Aorta (tissue), 5 donors: ENCODE results near the gene ABCF2. TPM values are rescaled to one million over a fixed set of nuclear protein-coding genes. Genes with fewer than 3 reads are reported as not detected.

Experiments
- ATAC-seq: fragments of 200-7000 bp; cut with Tn5 transposase; one replicate; pipeline ENCODE4 v1.9.1; 2022; ENCODE audit warnings: moderate library complexity; ENCODE audit not compliant: low FRiP score
- DNase-seq, 2 donors: peaks; one replicate each; pipeline ENCODE4 v3.0.0-alpha.2; 2020
- H3K27ac ChIP-seq, 2 donors: one replicate each; pipeline ENCODE4 v1.5.1; 2013; ENCODE audit warnings: low read length in 2 of 2, mild to moderate bottlenecking in 2 of 2, moderate library complexity in 2 of 2, control low read depth in 1 of 2, inconsistent platforms in 1 of 2, low read depth in 1 of 2
- H3K27me3 ChIP-seq, 2 donors: one replicate each; pipeline ENCODE4 v1.6.1; 2013; ENCODE audit warnings: control low read depth in 1 of 2, low read length in 1 of 2, mild to moderate bottlenecking in 1 of 2, moderate library complexity in 1 of 2; ENCODE audit not compliant: insufficient read depth in 2 of 2, control insufficient read depth in 1 of 2
- H3K36me3 ChIP-seq, 2 donors: one replicate each; pipeline ENCODE4 v1.6.1; 2013; ENCODE audit warnings: control low read depth in 1 of 2, low read length in 1 of 2, mild to moderate bottlenecking in 1 of 2; ENCODE audit not compliant: insufficient read depth in 2 of 2, control insufficient read depth in 1 of 2
- H3K4me1 ChIP-seq, 2 donors: one replicate each; pipeline ENCODE4 v1.6.1; 2013; ENCODE audit warnings: low read length in 2 of 2, control low read depth in 1 of 2, mild to moderate bottlenecking in 1 of 2, moderate library complexity in 1 of 2; ENCODE audit not compliant: insufficient read depth in 2 of 2, control insufficient read depth in 1 of 2
- H3K4me3 ChIP-seq, 2 donors: one replicate each; pipeline ENCODE4 v1.5.1; 2013; ENCODE audit warnings: low read length in 2 of 2, control low read depth in 1 of 2, mild to moderate bottlenecking in 1 of 2
- H3K9me3 ChIP-seq: one replicate; pipeline ENCODE4 v1.6.1; 2013; ENCODE audit warnings: mild to moderate bottlenecking, low read length; ENCODE audit not compliant: control insufficient read depth
- WGBS, 2 donors: extraction: QIAGEN DNeasy Blood & Tissue Kit; methylation state at CpG; one replicate each; pipeline ENCODE4 v1.1.7; 2013; 5-methylcytosine and 5-hydroxymethylcytosine counted together
- intact Hi-C, 2 donors: fragments of 100-400 bp; cut with DNase I; formaldehyde crosslinking; loops; one replicate each; pipeline versions ENCODE4 v1.14.2 to v1.15.0; 2022
- polyA plus RNA-seq, 2 donors: library from polyadenylated mRNA; stranded (reverse); fragments of 200-250 nt; gene quantifications; one replicate each; pipeline ENCODE4 v1.2.3, GENCODE V29; 2013
- total RNA-seq, 2 donors: library from RNA; stranded (reverse); fragmentation: NEBNext Ultra II Directional; extraction: Animal tissue kit (Norgen Biotek cat#: 25700); gene quantifications; one replicate each; pipeline ENCODE4 v1.2.1, GENCODE V29; 2021
- donor health status: healthy with polysubstance abuse.
- donor health status: Bipolar disorder and iron deficiency.
- donor health status: DM: no; HTN: no; CAD: no.
- donor health status: DM: no; HTN: no; CAD: no.
- donor health status: DM: yes; HTN: yes; CAD: no.

The ABCF2 gene
- total and polyA plus RNA-seq, 4 donors: 14.3 to 25.8 (median 15.9) TPM

DNA sequence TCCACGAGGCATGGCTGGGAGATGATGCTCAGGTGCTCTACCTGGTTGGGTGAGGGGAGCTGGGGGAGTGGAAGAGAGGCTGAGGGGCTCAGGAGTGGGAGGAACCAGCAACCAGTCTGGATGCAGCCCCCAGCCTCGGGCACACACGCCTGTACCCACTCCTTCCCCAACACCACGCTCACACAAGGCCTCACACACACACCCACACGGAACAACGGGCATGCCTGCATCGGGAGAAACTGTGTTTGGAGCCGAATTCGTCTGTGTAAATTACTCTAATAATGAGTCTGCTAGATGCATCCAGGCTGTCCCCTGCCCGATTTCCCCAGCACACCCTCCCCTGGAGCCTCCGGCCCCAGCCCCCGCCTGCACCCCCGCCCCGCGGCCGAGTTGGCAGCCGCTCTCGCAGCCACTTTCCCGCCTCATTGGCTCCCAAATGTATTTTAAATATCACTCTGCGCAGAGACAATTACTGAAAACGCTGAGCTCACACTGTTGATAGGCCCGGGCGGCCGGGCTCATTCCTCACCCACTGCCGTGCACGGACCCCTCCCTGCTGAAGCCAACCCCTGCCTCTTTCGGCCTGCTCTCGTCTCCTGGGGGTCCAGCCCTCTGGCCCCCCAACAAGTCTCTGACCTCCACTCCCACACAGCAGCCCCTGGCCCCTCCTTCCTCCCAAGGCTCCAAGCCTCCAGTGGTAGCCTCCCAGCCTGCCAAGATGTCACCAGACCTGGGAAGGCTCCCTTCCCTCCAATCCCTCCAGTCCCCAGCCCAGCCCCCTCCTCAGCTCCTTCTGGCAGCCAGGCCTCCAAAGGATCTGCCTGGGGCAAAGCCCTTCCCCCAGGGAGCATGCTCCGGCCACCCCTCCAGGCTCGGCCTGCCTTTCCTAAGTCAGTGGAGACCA is 27.8 kb downstream of the ABCF2 start:
- Histone ChIP-seq H3K4me1 (no peaks in the 10 kb centered on the region), H3K9me3 (no peaks in the 10 kb centered on the region), H3K27me3 (no peaks in the 10 kb centered on the region), H3K36me3 (no peaks in the 10 kb centered on the region), H3K27ac (no peak overlapping the region), H3K4me3 (no peak overlapping the region)
- ATAC-seq: peak; percentile 27
- intact Hi-C loops: no loop called here
- WGBS, 2 donors: 39 to 44% methylated on average over 30 of the region's 30 CpGs
- DNase-seq: no peak

DNA sequence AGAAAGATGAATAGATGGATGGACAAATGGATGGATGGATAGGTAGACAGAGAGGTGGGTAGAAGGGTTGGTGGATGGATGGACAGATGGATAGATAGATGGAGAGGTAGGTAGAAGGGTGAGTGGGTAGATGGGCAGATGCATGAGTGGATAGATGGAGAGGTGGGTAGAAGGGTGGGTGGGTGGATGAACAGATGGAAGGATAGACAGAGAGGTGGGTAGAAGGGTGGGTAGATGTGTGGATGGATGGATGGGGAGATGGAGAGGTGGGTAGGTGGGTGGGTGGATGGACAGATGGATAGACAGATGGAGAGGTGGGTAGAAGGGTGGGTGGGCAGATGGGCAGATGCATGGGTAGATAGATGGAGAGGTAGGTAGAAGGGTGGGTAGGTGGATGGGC is 29.1 kb downstream of the ABCF2 start:
- intact Hi-C loops: no loop called here
- no peak overlapping the region for H3K27ac ChIP-seq
- H3K4me3 ChIP-seq: no peak overlapping the region
- DNase-seq (no peak), ATAC-seq (no peak)
- no peaks in the 10 kb centered on the region for H3K4me1 ChIP-seq
- no peaks in the 10 kb centered on the region for H3K36me3 ChIP-seq
- no peaks in the 10 kb centered on the region for H3K9me3 ChIP-seq
- H3K27me3 ChIP-seq: no peaks in the 10 kb centered on the region

DNA sequence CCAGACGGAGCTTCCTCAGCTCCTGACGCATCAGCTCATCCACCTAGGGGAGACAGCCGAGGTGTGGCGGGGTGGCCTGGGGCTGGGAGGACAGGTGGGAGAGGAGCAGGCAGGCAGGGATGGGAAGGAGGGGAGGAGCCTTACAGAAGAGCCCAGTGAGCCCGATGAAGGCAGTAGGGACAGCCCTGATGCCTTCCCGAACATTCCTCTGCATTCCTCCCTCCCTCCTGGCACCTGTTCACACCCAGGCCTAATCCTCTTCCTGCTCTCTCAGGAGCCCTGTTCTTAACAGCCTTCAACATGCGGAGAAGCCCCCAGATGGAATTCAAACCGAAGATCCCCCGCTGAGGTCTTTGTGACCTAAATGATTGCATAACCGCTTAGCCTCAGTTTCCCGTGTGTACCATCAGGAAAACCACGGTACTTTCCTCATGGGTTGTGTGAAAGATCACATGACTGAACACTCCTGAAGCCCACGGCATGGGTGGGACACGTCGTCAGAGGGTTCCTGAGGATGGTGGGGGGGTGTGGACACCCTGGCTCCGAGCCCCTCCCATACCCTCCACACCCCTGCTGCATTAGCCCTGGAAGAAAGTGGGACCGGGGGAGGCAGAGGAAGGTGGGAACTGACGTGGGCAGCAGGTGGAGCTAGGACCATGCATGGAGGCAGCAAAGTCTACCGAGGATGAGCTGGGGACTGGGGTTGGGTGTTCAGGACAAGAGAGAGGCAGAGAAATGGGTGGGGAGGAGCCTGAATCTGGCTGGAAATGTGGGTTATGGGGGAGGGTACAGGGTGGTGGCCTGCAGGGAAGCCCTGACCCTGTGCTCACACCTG is 31.2 kb downstream of the ABCF2 start:
- no peak for ATAC-seq
- Histone ChIP-seq H3K27ac (no peak overlapping the region), H3K4me1 (no peaks in the 10 kb centered on the region), H3K27me3 (no peaks in the 10 kb centered on the region), H3K4me3 (no peak overlapping the region), H3K9me3 (no peaks in the 10 kb centered on the region), H3K36me3 (no peaks in the 10 kb centered on the region)
- intact Hi-C loops: no loop called here
- no peak for DNase-seq
- WGBS, 2 donors: 58 to 59% methylated on average over 19 of the region's 19 CpGs

DNA sequence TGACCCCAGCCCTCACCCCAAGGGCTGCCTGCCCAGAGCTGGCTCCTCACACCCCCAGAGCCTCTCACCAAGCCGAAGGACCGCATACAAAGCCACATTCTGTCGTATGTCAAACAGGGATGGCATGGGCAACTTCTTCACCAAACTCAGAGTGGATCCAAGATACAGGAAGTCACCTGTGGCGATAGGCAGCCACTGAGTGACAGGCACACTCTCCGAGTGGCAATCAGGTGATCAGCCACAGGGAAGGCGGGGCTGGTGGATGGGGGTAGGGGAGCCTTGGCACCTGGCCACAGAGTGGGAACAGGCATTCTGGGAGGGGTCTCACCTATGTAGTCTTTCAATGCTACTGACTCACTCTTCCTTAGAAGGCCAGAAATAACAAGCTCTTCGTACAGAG is 32.8 kb downstream of the ABCF2 start:
- ATAC-seq: no peak
- no peak for DNase-seq
- no peaks in the 10 kb centered on the region for H3K9me3 ChIP-seq
- H3K27ac ChIP-seq: no peak overlapping the region
- no peaks in the 10 kb centered on the region for H3K27me3 ChIP-seq
- H3K4me3 ChIP-seq: no peak overlapping the region
- WGBS, 2 donors: 81 to 82% methylated on average over 7 of the region's 7 CpGs
- H3K4me1 ChIP-seq: no peaks in the 10 kb centered on the region
- intact Hi-C loops: no loop called here
- H3K36me3 ChIP-seq: no peaks in the 10 kb centered on the region

DNA sequence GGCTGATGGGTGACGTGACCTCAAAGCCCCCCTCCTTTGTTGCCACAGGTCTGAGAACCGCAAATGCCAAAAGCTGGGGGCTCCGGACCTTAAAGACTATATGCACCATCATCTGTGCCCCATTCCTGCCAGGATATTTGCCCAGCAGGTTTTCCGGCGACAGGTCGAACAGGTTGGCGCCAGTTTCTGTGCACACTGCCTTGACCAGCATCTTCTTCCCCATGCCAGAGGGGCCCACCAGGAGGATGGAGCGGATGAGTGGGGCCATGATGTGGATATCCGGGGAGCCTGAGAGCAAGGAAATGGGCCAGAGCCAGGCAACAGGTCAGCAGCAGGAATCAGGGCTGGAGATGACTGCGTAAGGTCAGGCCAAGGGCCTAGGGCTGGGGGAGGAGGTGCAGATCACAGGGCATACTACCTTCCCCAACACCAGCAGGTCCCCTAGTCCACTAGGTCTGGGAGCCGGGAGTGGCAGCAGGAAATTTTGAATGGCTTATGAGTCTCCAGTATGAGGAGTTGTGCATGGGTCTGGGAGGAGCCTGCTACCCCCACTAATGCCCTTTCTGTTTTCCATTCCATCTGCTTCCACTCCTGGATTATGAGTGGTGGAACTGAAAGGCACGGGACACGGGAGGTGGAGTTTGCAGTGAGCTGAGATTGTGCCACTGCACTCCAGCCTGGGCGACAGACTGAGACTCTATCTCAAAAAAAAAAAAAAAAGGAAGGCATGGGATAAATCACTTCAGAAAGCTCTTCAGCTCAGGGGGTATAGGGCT is 33.6 kb downstream of the ABCF2 start:
- intact Hi-C loops: no loop called here
- ATAC-seq (no peak), DNase-seq (no peak)
- WGBS, 2 donors: 90 to 95% methylated on average over 14 of the region's 14 CpGs
- H3K4me3 ChIP-seq: no peak overlapping the region
- no peaks in the 10 kb centered on the region for H3K27me3 ChIP-seq
- no peaks in the 10 kb centered on the region for H3K4me1 ChIP-seq
- H3K9me3 ChIP-seq: no peaks in the 10 kb centered on the region
- H3K36me3 ChIP-seq: no peaks in the 10 kb centered on the region
- H3K27ac ChIP-seq: no peak overlapping the region

DNA sequence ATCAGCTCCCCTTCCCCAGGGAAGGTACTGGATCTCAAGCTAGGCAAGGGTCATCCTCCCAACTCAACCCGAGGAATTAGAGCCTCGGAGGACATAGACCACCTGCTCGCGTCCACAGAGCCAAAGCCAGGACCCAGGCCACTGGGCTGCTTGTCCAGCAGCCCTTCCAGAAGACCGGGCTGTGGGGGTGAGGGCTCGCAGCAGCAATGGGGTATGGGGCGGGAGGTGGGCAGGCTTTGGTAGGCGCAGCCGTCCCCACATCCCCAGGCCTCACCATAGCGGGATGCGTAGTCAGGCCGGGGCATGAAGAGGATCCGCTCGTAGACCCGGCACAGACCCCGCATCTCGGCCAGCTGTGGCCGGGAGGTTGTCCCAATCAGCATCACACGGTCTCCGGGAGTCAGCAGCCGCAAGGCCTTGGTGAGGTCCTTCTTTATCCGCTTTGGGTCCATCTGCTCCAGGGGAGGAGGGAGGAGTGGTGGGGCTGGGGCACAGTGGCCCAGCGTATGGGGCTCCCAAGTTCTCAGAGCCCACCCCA is 34.9 kb downstream of the ABCF2 start:
- ATAC-seq (no peak), DNase-seq (no peak)
- no peaks in the 10 kb centered on the region for H3K36me3 ChIP-seq
- no peaks in the 10 kb centered on the region for H3K27me3 ChIP-seq
- H3K9me3 ChIP-seq: no peaks in the 10 kb centered on the region
- WGBS, 2 donors: 95 to 96% methylated on average over 23 of the region's 23 CpGs
- H3K4me1 ChIP-seq: no peaks in the 10 kb centered on the region
- no peak overlapping the region for H3K4me3 ChIP-seq
- no peak overlapping the region for H3K27ac ChIP-seq
- intact Hi-C loops: no loop called here

DNA sequence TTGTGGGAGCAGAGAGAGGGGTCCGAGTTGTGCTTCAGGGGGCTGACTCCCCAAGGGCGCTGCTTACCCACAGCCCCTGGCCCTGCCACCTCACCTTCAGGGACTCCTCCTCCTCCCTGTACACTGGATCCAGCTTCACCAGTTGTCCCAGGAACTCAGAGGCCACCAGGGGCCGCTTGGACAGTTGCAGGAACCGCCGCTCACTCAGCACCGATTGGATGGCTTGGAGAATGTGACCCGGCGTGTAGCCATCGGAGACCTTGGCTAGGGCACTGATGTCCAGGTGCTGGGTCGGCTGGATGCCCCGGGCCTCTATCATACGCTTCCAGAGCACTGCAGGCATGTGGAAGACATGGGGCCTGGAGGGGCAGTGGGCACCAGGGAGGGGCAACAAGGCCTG is 35.5 kb downstream of the ABCF2 start:
- Histone ChIP-seq H3K9me3 (no peaks in the 10 kb centered on the region), H3K27me3 (no peaks in the 10 kb centered on the region), H3K4me1 (no peaks in the 10 kb centered on the region), H3K4me3 (no peak overlapping the region), H3K36me3 (no peaks in the 10 kb centered on the region), H3K27ac (no peak overlapping the region)
- intact Hi-C loops: no loop called here
- ATAC-seq: no peak
- WGBS, 2 donors: 87% methylated on average over 12 of the region's 12 CpGs
- DNase-seq: no peak

DNA sequence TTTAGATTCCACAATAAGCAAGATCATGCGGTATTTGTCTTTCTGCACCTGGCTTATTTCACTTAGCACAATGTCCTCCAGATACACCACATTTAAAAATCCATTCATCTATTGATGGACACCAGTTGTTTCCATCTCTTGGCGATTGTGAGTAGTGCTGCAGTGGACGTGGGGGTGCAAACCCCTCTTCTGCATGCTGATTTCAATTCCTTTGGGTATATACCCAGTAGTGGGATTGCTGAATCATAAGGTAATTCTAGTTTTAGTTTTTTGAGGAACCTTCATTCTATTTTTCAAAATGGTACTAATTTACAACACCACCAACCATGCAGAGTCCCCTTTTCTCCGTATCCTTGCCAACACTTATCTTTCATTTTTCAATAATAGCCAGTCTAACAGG is 38.0 kb downstream of the ABCF2 start:
- 73 to 80% methylated on average over 4 of the region's 4 CpGs for WGBS, 2 donors
- intact Hi-C loops: no loop called here

More for the DNA sequence above, 38.0 kb downstream of the ABCF2 start:
- ATAC-seq: no peak
- H3K4me1 ChIP-seq: no peaks in the 10 kb centered on the region
- no peak for DNase-seq
- H3K27me3 ChIP-seq: no peaks in the 10 kb centered on the region
- no peaks in the 10 kb centered on the region for H3K9me3 ChIP-seq
- H3K27ac ChIP-seq: no peak overlapping the region
- H3K36me3 ChIP-seq: no peaks in the 10 kb centered on the region
- no peak overlapping the region for H3K4me3 ChIP-seq
